EH (cell line): ENCODE data around the gene LAIR1.
"Not testable (repeated sequence)": the region's sequence is repeated elsewhere in the genome, so short reads cannot be mapped to it uniquely, and the experiment has no call there.

Experiments used
- DNase-seq: peaks from one replicate; pipeline ENCODE4 v3.0.0-alpha.2; 2015; ENCODE audit warnings: low read depth

Gene LAIR1

DNA sequence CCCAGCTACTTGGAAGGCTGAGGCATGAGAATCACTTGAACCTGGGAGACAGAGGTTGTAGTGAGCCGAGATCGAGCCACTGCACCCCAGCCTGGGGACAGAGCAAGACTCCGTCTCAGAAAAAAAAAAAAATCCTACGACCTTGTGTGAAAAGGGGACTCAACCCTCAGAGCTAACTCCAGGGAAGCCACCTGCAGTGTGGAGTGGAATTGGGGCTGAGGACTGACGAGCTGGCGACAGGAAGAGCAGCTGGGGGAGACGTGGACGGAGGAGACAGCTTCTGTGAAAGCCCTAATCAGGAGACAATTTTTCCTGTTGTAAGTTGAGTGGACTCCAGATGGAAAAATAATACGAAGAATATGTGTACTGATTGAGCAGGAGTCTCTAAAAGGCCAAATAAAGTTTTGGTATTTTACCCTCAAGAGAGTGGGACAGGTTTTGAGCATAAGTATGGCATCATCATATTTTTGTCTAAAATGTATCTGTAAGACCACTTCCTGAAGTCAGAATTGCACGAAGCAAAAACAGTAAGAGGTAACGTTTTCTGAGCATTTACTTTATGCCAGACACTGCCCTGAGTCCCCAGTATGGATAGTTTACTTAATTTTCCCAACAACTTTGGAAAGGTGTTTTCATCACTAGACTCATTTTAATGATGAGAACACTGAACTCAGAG is 12.0 kb upstream of the LAIR1 start:
- DNase-seq: no peak

DNA sequence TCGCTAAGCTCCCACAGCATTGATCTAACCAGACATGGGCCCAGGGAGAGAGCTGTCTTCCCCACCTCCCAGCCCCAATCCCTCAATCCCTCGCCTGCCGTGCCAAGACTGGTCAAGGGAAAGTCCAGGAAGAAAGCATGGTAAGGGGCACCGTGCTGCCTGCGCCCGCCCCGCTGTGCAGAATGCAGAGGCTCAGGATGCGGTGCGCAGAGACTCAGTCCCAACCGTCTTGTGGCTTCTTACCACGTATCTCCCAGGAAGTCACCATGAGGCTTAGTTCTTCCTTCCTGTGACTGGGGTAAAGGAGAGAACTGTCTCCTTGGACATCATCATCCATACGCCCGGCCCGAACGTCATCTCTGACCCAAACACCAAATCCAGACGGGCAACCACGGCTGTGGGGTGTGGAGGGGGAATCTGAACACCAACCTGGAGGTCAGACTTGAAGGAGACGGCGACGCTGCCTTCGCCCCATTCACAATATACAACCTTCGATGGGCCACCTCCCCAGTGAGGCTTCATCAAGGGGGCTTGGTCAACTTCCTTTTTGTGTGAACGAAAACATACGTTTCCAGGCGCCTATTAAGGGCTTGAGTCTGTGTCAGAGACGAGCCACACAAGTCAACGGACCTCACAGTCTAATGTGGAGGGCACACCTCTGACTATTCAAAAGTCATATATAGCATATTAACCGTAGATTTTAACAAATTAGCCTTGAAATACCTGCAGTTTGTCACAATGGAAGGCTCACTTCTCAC is 10.6 kb upstream of the LAIR1 start:
- not testable (repeated sequence) for DNase-seq

DNA sequence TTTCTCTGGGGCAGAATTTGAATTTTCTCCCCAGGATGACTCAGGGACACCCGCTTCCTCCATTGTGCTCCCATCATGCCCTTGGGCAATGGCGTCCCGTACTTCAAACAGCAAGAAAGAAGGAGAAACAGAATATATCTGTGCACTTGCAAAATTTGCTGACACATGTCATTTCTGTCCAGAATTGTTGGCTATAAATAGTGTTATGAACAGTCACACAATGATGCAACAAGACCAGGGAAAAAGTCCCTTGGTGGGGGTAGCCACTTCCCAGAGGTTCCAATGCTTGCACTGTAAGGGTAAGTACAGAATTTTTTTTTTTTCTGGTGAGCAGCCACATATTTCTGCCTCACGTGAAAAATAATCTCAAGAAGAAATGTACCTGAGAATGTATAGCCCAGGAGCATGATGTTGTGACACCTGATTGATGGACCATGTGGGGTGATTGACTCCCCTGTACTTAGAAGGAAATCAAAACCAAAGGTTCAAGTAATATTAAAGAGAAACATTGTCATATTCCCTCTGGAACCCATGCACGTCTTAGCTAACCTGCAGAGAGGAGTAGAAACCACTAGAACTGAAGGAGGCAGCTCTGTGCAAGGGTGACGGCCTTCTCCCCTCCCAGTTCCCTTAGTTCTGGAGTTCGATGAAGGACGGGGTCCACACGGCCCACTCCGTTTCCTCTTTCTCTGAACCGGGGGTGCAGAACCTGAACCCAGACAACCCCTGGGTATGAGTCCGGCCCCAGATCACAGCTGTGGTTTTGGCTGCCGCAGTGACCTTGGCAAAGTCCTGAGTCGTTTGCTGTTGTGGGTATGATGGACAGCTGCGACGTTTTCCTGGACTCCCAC is 9.3 kb upstream of the LAIR1 start:
- DNase-seq: no peak

DNA sequence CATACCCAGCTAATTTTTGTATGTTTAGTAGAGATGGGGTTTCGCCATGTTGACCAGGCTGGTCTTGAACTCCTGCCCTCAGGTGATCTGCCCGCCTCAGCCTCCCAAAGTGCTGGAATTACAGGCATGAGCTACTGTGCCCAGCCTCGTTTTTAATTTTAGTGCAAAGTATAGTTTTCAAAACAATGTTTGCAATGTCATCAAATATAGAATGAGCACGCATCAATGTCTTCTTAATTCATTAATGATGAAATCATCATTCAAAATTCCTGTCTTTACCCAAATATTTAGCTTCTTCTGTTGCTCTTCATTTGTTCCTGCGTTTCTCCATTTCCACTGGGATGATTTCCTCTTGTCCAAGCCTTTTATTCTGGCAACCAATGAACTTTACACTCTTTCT is 6.7 kb upstream of the LAIR1 start:
- not testable (repeated sequence) for DNase-seq

DNA sequence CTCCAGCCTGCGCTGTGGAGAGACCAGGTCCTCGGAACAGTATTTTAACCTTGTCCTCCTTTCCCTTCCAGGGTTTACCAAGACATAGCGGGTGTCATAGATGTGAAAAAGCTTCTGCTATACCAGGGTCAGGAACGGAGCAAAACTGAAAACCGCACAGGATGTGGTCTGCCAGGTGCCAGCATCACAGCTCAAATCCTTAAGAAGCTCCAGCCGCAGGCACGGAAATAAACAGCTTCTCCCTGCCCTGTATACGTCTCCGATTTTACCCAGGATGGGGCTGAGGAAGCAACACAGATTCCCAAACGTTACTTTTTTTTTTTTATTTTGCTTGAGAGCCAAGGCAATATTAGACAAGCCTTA is 5.7 kb upstream of the LAIR1 start:
- not testable (repeated sequence) for DNase-seq

DNA sequence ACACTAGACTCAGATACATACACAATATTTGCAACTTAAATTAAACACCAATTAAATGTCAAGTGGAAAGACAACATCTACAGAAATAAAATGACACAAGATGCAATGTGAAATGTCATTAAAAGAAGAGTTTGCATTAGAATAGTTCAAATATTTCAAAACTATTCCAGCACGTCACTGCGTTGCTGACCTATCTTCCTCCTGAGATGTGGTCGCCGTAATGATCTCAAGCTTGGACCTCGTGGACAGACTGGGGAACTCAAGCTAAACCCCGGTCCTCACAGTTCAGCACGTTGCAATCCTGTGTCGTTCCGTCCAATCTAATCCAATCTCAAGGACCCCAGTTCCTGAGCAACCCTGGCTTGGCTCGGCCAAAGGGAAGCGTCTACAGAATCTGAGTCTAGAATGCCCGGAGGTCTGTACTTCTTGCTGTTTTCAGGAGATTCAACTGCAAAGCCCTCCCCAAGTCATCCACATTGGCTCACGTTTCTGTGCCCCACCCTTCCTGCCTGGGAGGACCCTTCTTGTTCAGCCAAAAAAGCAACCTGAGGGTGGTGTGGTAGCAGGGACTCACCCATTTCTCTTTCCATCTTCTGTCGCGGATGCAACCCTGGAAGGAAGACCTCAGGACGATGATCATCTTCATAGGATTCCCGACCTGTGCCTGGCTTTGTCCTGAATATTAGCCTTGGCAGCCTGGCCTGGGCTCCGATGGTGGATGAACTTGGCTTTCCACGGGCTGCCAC is 5.1 kb upstream of the LAIR1 start:
- not testable (repeated sequence) for DNase-seq

DNA sequence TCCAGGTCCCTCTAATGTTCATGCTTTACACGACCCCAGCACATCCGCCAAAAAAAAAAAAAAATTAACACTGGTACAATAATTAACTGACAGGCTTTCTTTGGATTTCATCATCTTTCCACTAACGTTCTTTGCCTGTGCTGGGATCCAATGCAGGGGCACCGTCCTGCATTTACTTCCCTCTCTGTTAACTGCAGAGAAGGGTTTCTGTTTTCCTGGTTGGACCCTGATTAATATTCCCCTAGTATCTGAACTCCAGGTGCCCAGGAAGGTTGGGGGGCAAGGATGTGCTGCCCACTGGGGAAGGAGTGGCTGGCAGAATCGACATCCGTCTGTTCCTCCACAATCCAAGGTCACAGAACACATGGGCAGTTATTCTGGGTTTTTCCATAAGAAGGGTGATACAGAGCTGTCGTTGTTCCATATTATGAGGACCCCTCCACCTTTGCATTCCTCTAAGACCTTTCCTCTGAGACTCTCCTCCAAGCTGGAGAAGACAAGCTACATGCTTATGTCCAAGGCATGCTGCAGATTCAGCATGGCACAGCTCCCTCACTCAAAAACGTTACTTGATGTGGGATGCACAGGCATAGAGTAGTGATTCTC is 4.5 kb upstream of the LAIR1 start:
- DNase-seq: no peak

DNA sequence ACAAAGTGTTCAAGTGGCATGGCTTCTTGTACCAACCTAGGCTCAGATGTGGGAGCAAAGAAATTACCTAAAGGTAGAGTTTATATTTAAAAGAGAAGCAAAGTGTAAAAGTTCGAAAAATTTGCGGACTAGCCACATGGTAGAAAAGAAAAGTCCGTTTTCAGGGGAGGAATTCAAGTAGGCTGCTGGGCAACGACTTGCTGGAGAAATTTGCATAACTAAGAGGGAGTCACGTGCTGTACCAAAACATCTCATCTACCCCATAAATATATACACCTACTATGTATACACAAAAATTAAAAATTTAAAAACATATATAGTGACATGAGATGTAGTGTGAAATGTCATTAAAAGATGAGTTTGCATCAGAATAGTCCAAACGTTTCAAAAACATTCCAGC is 2.1 kb upstream of the LAIR1 start:
- DNase-seq: no peak

DNA sequence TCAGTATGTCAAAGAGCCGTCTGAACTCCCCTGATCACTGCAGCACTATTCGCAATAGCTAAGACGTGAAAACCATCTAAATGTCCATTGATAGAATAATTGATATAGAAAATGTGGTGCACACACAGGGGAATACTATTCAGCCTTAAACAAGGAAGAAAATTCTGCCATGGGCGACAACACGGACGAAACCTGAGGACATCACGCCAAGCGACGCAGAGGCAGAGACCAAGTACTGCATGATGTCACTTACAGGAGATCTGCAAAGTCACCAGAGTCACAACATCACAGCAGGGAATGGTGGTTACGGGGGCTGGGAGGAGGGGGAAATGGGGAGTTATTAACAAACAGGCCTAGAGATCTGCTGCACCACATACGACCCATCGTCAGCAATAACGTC is 1.1 kb upstream of the LAIR1 start:
- not testable (repeated sequence) for DNase-seq

DNA sequence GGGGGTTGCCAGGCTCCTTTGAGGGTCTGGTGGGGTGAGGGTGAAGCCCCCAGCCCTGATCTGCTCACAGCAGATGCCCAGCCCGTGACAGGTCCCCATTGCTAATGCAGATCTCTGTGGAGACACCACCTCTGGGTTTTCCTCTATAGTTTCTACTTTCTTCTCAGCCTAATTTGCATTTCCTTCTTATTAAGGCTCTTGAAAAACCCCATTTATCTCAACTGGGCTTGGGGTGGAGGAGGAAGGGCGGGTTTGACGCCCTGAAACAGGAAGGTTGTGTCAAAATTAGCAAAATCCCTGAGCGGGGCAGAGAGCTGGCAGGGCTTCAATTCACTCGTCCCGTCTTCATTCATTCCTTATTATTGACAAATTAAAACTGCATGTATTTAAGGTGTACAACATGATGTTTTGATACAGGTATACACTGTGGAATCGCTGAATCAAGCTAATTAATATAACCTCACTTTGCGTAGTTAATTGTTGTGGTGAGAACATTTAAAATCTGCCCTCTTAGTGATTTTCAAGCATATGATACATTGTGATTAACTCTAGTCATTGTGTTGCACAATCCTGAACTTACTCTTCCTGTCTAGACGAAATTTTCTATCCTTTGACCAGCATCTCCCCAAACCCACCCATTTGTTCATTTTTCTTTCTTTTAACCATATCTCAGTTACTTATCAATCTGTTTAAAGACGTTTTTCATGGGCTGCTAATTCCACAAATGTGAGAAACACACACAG is 2.9 kb downstream of the LAIR1 start:
- DNase-seq: not testable (repeated sequence)

DNA sequence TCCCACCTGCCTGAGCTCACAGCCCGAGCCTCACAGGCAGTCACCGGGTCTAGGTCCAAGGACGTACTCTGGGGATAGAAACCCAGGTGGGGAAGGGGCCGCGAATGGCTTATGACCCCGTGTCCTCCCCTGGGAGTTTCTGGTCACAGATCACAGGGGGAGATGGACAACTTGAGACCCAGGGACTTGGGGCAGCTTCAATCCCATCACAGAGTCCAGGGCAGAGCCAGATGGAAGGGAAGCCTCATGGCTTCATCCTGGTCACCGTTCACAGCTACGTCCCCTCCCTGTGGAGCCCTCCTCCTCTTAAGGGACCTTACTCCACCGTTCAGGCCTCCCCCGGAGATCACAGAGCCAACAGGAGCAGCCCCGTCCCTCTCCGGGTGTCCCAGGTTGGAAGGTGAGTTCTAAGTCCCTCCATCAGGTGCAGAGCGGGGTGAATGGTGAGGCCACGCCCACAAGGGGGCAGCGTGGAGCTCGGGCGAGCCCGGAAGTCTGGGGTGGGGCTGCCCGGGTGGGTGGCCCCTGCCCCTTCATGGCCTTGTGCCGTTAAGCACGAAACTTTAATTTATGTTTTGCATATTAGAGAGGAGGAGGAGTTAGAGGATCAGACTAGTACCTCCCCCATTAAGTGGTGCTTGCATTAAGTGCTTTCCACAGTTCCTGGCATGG is 5.4 kb downstream of the LAIR1 start:
- not testable (repeated sequence) for DNase-seq

DNA sequence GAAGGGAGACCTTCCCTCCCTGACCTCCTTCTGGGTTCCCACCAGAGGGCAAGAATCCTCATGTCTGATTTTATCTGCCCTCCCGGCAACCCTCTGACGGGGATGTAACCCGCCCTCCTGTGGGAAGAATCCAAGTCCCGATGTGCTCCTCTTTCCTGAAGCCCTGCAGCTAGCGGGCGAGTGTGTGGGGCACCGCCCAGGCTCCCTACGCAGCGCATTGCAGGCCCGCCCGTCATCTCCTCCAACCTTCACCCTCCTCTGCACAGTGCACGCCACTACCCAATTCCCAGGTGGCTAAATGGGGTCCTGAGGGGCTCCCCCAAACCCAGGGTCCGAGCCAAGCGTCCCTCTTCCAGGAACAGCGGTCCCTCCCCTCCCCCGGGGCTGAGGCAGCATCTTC is 7.3 kb downstream of the LAIR1 start:
- no peak for DNase-seq

DNA sequence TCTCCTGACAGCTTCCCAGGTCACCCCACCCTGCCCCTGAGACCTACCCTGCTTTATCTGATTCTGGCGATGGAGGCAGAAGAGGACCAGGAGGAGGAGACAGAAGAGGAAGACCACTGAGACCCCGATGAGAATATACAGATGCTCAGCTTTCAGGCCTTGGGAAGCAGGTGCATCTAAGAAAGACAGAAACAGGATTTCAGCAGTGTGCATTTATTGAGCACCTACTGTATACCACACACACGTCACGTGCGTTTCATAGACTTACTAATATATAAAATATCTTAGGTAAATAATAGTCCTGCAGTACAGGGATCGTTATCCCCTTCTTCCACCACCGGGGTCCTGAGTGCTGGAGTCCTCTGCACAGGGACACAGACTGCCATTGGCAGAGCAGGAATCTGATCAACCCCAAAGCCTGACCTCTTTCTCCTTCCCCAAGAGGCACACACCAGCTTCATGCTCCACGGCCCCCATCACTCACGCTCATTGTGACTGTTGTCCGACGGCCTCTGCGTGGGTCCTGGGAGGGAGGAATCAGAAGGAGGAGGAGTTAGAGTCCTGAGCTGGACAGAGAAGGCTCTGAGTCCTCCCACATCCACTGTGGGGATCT is 8.2 kb downstream of the LAIR1 start:
- DNase-seq: no peak

DNA sequence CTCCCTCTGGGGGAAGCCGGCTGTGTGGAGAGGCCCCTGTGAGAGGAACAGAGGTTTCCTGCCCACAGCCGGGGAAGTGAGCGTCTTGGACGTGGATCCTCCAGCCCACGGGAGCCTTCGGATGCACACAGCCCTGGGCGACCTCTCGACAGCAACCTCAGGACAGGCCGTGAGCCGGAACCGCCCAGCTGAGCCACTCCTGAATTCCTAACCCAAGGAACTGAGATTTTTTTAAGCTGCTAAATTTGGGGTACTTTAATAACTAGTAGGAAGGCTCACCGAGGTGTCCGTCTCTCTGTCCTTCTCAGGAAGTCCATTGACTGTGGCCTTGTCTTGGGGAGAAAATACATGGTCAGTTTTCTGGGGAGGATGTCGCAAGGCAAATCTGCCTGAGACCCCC is 9.1 kb downstream of the LAIR1 start:
- no peak for DNase-seq

DNA sequence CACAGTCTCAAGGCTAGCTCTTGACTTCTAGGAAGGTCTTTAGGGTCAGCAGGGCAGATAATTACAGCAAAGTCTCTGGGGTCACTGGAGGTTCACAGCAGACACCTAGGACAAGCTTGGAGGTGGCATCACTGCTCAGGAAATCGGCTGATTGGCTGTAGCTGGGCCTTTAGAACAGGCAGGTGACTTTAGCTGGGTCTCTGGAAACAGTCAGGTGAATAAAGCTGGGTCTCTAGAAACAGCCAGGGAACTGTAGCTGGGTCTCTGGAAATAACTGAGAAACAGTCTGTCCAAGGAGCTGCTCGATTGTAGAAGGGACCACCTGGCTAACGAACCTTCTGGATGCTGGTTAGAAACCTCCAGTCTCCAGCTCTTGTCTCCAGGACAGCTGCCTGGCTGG is 10.0 kb downstream of the LAIR1 start:
- DNase-seq: no peak

DNA sequence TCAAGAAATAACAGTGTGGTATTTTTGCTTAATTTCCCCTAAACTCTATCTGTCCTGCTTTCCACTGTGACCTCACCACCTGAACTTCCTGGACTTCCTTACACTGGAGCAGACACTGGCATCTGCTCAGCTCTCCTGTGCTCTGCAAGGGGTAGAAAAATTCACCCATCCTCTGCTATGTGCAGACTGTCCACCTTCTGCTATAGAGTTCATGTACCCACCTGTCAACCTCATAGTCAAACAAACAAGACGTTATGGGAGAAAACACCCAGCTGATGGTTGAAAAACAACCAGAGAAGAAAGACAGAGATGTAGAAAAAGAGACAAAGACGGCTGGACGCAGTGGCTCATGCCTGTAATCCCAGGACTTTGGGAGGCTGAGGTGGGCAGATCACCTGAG is 12.2 kb downstream of the LAIR1 start:
- no peak for DNase-seq

DNA sequence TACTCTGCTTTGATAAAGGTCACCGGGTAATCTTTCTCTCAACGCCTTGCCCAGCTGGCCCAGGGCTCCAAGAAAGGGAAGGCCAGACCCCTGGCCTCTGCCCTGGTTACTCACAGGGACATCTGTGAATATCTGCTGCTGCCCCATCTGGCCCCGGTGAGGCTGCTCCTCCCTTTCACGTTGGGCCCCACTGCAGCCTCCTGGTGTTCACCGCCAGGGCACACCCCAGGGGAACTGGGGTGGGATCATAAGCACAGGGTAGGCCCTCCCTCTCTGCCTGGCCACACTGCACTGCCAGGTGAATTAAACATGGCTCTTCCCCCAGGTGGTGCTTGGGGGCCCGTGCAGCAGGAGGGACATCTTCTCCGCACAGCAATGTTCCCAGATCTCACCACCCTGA is 12.7 kb downstream of the LAIR1 start:
- no peak for DNase-seq

DNA sequence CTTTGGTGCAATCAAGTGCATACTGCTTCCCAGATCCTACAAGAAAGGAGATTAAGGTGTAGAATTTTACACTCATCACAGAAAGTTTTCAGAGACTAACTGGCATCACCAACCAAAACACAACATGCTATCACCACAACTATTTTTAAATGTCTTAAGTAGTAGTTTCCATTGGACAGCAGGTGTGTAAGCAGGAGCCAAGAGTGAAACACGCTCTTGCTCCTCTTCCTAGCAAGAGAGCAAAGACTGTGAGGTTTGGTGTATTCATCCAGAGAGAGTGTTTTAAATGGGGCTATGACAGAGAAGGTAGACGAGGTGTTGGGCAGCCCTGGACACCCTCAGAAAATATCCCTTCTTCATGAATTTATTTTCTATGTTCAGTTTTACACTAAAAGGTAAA is 13.3 kb downstream of the LAIR1 start:
- DNase-seq: no peak

DNA sequence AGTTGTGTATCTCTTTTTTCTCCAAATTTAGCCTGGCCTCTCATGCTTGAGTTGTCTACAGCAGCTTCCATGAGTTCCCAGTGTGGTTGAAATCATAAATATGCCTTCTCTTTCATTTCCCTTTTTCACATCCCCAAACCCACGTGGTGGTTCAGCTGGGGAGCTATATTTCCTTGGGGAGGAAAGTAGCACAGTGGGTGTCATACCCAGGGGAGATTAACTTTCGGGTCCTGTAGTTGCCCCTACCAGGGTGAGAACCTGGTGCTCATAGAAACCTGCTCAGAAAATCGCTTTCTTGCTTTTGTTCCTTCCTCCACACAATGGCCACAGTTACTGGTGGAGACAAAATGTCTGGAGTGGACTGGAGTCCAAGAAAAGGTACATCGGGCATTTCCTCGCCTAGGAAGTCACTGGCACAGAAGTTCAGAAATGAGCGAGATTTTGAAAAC is 18.8 kb downstream of the LAIR1 start:
- DNase-seq: no peak

DNA sequence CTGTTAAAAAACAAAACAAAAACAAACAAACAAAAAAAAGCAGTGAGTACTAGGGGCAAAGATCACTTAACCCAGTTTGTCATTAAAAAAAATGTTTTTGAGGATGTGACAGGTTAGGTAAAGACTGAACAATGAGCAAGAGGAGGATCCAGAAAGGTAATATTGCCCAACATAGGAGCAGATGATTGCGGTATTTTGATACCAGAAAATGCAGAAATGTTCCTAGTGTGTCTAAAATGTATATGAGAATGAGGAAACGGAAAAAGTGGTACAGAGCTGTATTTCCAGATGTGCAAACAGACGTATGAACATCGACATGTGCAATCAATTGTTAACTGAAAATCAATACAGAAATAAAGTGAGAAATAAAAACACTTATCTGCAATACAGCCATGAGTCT is 20.9 kb downstream of the LAIR1 start:
- DNase-seq: no peak
